CD14-positive monocyte (primary cell): ENCODE measurements around the gene TCP11X1. TPM values are rescaled to one million over a fixed set of nuclear protein-coding genes. Genes with fewer than 3 reads are reported as not detected.
"Not testable (repeated sequence)": the region's sequence is repeated elsewhere in the genome, so short reads cannot be mapped to it uniquely, and the experiment has no call there.

Experiments
- DNase-seq, 3 donors: peaks; one replicate each; pipeline ENCODE4 v3.0.0-alpha.2; 2011 to 2022
- H2AFZ ChIP-seq: 2 replicates; pipeline ENCODE4 v1.6.0; 2012; ENCODE audit warnings: mild to moderate bottlenecking, low read depth, low read length, inconsistent platforms; ENCODE audit not compliant: insufficient read depth, poor library complexity, severe bottlenecking
- H3K27ac ChIP-seq, 2 donors: 1 replicate in 1 of 2; 2 replicates in 1 of 2; pipeline ENCODE4 v1.5.1; 2012 to 2013; ENCODE audit warnings: low read length in 2 of 2, control low read depth in 1 of 2, inconsistent platforms in 1 of 2, low read depth in 1 of 2, mild to moderate bottlenecking in 1 of 2
- H3K27me3 ChIP-seq, 2 donors: one replicate each; pipeline versions ENCODE4 v1.6.0 to v1.6.1; 2011 to 2013; ENCODE audit warnings: low read length in 2 of 2; ENCODE audit not compliant: control insufficient read depth in 2 of 2, insufficient read depth in 2 of 2
- H3K36me3 ChIP-seq, 2 donors: replicated peaks in 1 of 2; 1 replicate in 1 of 2; 2 replicates in 1 of 2; pipeline versions ENCODE4 v1.5.1 to v1.6.1; 2012 to 2013; ENCODE audit warnings: low read length in 2 of 2, control low read depth in 1 of 2, inconsistent platforms in 1 of 2, mild to moderate bottlenecking in 1 of 2; ENCODE audit not compliant: insufficient read depth in 2 of 2, control insufficient read depth in 1 of 2
- H3K4me1 ChIP-seq, 2 donors: 1 replicate in 1 of 2; 2 replicates in 1 of 2; pipeline versions ENCODE4 v1.5.1 to v1.6.1; 2012 to 2013; ENCODE audit warnings: low read length in 2 of 2, control low read depth in 1 of 2, inconsistent platforms in 1 of 2, mild to moderate bottlenecking in 1 of 2, moderate library complexity in 1 of 2; ENCODE audit not compliant: insufficient read depth in 2 of 2, control insufficient read depth in 1 of 2
- H3K4me2 ChIP-seq: replicated peaks from 2 replicates; pipeline ENCODE3; 2012; ENCODE audit warnings: low read length, moderate library complexity, mild to moderate bottlenecking; ENCODE audit not compliant: poor library complexity, severe bottlenecking; ENCODE audit errors: extremely low read depth
- H3K4me3 ChIP-seq, 3 experiments: fragments of 200-600 bp in 1 of 3; sonication (generic) in 1 of 3; replicated peaks in 1 of 3; 1 replicate in 2 of 3; 2 replicates in 1 of 3; pipeline ENCODE4 v1.5.1; 2011 to 2013; ENCODE audit warnings: low read length in 3 of 3, mild to moderate bottlenecking in 3 of 3, control low read depth in 2 of 3, low read depth in 2 of 3, inconsistent platforms in 1 of 3, moderate library complexity in 1 of 3
- H3K79me2 ChIP-seq: 2 replicates; pipeline ENCODE4 v1.6.0; 2012; ENCODE audit warnings: mild to moderate bottlenecking, control low read depth, inconsistent platforms, low read length, moderate library complexity; ENCODE audit not compliant: insufficient read depth
- H3K9ac ChIP-seq: 2 replicates; pipeline ENCODE4 v1.6.0; 2017; ENCODE audit warnings: low read length, mild to moderate bottlenecking; ENCODE audit not compliant: insufficient read depth, poor library complexity, severe bottlenecking
- H3K9me3 ChIP-seq, 2 donors: replicated peaks in 1 of 2; 1 replicate in 1 of 2; 2 replicates in 1 of 2; pipeline versions ENCODE4 v1.5.1 to v1.6.1; 2012 to 2013; ENCODE audit warnings: low read length in 2 of 2, control low read depth in 1 of 2; ENCODE audit not compliant: control insufficient read depth in 1 of 2, insufficient read depth in 1 of 2
- H4K20me1 ChIP-seq: 2 replicates; pipeline ENCODE4 v1.6.0; 2012; ENCODE audit warnings: mild to moderate bottlenecking, low read length, control low read depth, moderate library complexity; ENCODE audit not compliant: insufficient read depth
- H3K27ac Mint-ChIP-seq, 7 donors: one replicate each; pipeline ENCODE4 v1.8.0; 2020; ENCODE audit warnings: mild to moderate bottlenecking in 7 of 7, mixed read lengths in 7 of 7, moderate library complexity in 6 of 7, inconsistent platforms in 2 of 7
- H3K27me3 Mint-ChIP-seq, 3 donors: one replicate each; pipeline ENCODE4 v1.8.0; 2021 to 2022; ENCODE audit warnings: low read depth in 3 of 3, mild to moderate bottlenecking in 3 of 3, mixed read lengths in 3 of 3, moderate library complexity in 3 of 3, inconsistent platforms in 1 of 3
- H3K36me3 Mint-ChIP-seq, 2 donors: one replicate each; pipeline ENCODE4 v1.8.0; 2020; ENCODE audit warnings: mixed read lengths in 2 of 2, inconsistent platforms in 1 of 2, mild to moderate bottlenecking in 1 of 2
- H3K4me1 Mint-ChIP-seq: one replicate; pipeline ENCODE4 v1.8.0; 2020; ENCODE audit warnings: mild to moderate bottlenecking, mixed read lengths
- H3K4me3 Mint-ChIP-seq, 2 donors: one replicate each; pipeline ENCODE4 v1.8.0; 2020; ENCODE audit warnings: mild to moderate bottlenecking in 2 of 2, mixed read lengths in 2 of 2, moderate library complexity in 1 of 2
- H3K9me3 Mint-ChIP-seq, 7 donors: one replicate each; pipeline ENCODE4 v1.8.0; 2020 to 2022; ENCODE audit warnings: mixed read lengths in 7 of 7, mild to moderate bottlenecking in 6 of 7, moderate library complexity in 6 of 7, inconsistent platforms in 2 of 7
- WGBS: methylation state at CpG from one replicate; pipeline ENCODE4 v1.1.5; 2013; ENCODE audit warnings: missing lambda C conversion rate; ENCODE audit not compliant: insufficient coverage; 5-methylcytosine and 5-hydroxymethylcytosine counted together
- intact Hi-C, 2 donors: fragments of 100-400 bp; cut with micrococcal nuclease; formaldehyde crosslinking; loops; one replicate each; pipeline versions ENCODE4 v1.15.0 to v1.15.1; 2023
- polyA plus RNA-seq, 3 donors: library from polyadenylated mRNA; depleted of rRNA in 1 of 3; unstranded in 2 of 3; stranded (reverse) in 1 of 3; fragments of 300-500 nt in 2 of 3; fragments of >200 nt in 1 of 3; fragmentation: Illumina TruSeq in 2 of 3; gene quantifications; 1 replicate in 2 of 3; 2 replicates in 1 of 3; pipeline ENCODE4 v1.2.3, GENCODE V29; 2012 to 2021

TCP11X1 gene
- polyA plus RNA-seq, 3 donors, result not detected

GRCh38 chrX:102235678-102236077 lies 20.6 kb downstream of the TCP11X1 start:
- H3K9me3 ChIP-seq, H3K36me3 Mint-ChIP-seq, H3K4me2 ChIP-seq, H3K27ac Mint-ChIP-seq, H3K9ac ChIP-seq, H3K9me3 Mint-ChIP-seq, H3K4me1 ChIP-seq, H3K27me3 Mint-ChIP-seq, H4K20me1 ChIP-seq, H3K79me2 ChIP-seq, H2AFZ ChIP-seq, intact Hi-C loops, H3K4me3 Mint-ChIP-seq, H3K36me3 ChIP-seq, H3K27ac ChIP-seq, H3K27me3 ChIP-seq, H3K4me1 Mint-ChIP-seq, DNase-seq, H3K4me3 ChIP-seq: not testable (repeated sequence)
- WGBS, result no CpG with 5 or more reads among the region's 7 CpGs

GRCh38 chrX:102240265-102240664 lies 25.2 kb downstream of the TCP11X1 start:
- H3K4me2 ChIP-seq, H3K36me3 ChIP-seq, H3K27ac Mint-ChIP-seq, H3K27me3 ChIP-seq, H3K9me3 Mint-ChIP-seq, intact Hi-C loops, DNase-seq, H3K36me3 Mint-ChIP-seq, H3K27ac ChIP-seq, H4K20me1 ChIP-seq, H3K27me3 Mint-ChIP-seq, H2AFZ ChIP-seq, H3K4me1 ChIP-seq, H3K4me1 Mint-ChIP-seq, H3K79me2 ChIP-seq, H3K4me3 ChIP-seq, H3K4me3 Mint-ChIP-seq, H3K9ac ChIP-seq, H3K9me3 ChIP-seq: not testable (repeated sequence)
- no CpG with 5 or more reads among the region's 15 CpGs for WGBS

- H3K4me3 ChIP-seq, H3K4me2 ChIP-seq, DNase-seq, intact Hi-C loops, H3K4me1 Mint-ChIP-seq, H3K36me3 ChIP-seq, H3K9me3 ChIP-seq, H3K27ac Mint-ChIP-seq, H3K9ac ChIP-seq, H3K4me3 Mint-ChIP-seq, H3K79me2 ChIP-seq, H2AFZ ChIP-seq, H3K4me1 ChIP-seq, H3K9me3 Mint-ChIP-seq, H4K20me1 ChIP-seq, H3K27me3 Mint-ChIP-seq, H3K36me3 Mint-ChIP-seq, H3K27ac ChIP-seq, H3K27me3 ChIP-seq: not testable (repeated sequence)
- WGBS, result no CpG with 5 or more reads among the region's 9 CpGs
Observed at GRCh38 chrX:102246893-102247292, 31.8 kb downstream of the TCP11X1 start, which contains the start of gene NXF2. NXF2 (plus strand) TSS chrX:102247167; CDS start chrX:102307079, 59,912 bp downstream.

- H3K4me1 ChIP-seq, H3K9me3 ChIP-seq, H3K27me3 ChIP-seq, intact Hi-C loops, H3K27me3 Mint-ChIP-seq, H3K36me3 Mint-ChIP-seq, H3K4me1 Mint-ChIP-seq, H2AFZ ChIP-seq, H3K9me3 Mint-ChIP-seq, H3K4me2 ChIP-seq, H3K79me2 ChIP-seq, H3K27ac ChIP-seq, H3K36me3 ChIP-seq, H3K4me3 Mint-ChIP-seq, H3K27ac Mint-ChIP-seq, H3K9ac ChIP-seq, H4K20me1 ChIP-seq, H3K4me3 ChIP-seq, DNase-seq: not testable (repeated sequence)
- no CpG with 5 or more reads among the region's 4 CpGs for WGBS
Observed at GRCh38 chrX:102272231-102272630, 57.1 kb downstream of the TCP11X1 start.
